ENCODE data around the gene RNH1. TPM values are rescaled to one million over a fixed set of nuclear protein-coding genes. Genes with fewer than 3 reads are reported as not detected.

RNH1 gene
- total and polyA plus RNA-seq, 2 of the 8 experiments (the other 6 are each of a cell fraction or from before 2014, with no cell fraction given) = 48.7 to 49.8 TPM

GRCh38 chr11:521177-521688, 14.2 kb upstream of the RNH1 start:
- ChIA-PET CTCF (ENCODE audit: partially characterized antibody) (interaction anchor here (0.8 to 1.6 kb wide), 6 partner anchors 9 to 124 kb away, joined by 3 to 4 read pairs (median 4); partner anchors contain the start of gene HRAS), POLR2A (ENCODE audit: partially characterized antibody) (interaction anchor here (1.4 to 1.6 kb wide), 2 partner anchors 114 to 117 kb away, joined by 3 read pairs; no protein-coding TSS in a partner anchor)
- H3K79me2 ChIP-seq (ENCODE audit: control insufficient read depth in 1 of 2, insufficient read depth in 2 of 2, low read length in 2 of 2) = no peaks in the 10 kb centered on the region
- H3K27ac ChIP-seq (ENCODE audit: low read depth, low read length) = no peak overlapping the region
- no peak overlapping the region; the same call in 1 of the 2 replicates for H2AK5ac ChIP-seq (ENCODE audit: low read depth, low read length)
- H2BK20ac ChIP-seq (ENCODE audit: low read length) = no peak overlapping the region
- DNase-seq (ENCODE audit: low read depth in 1 of 2, low spot score in 2 of 2) (no peak), FAIRE-seq (no peak)
- H2AFZ ChIP-seq (ENCODE audit: low read length) = no peak overlapping the region
- 0 out of 7 replicates have a peak, but pooled peaks cover 0 to 3% (median 0%) of the 10 kb centered on the region in 4 experiments for H3K27me3 ChIP-seq (replicated peaks in 1 of 4; ENCODE audit: control insufficient read depth in 3 of 4, extremely low read depth in 1 of 4, insufficient read depth in 3 of 4, low read length in 3 of 4)
- H3K36me3 ChIP-seq (ENCODE audit: control insufficient read depth in 2 of 4, insufficient read depth in 4 of 4, low read length in 3 of 4) = no peaks in the 10 kb centered on the region
- no peak overlapping the region for H2BK12ac ChIP-seq (ENCODE audit: low read depth, low read length)
- no peak overlapping the region for H3K4me3 ChIP-seq (ENCODE audit: extremely low read depth in 1 of 4, insufficient read depth in 2 of 4, low read depth in 3 of 4, low read length in 4 of 4)
- H4K91ac ChIP-seq (replicated peaks; ENCODE audit: insufficient read length, low read length) = no peak overlapping the region
- H4K20me1 ChIP-seq (replicated peaks in 1 of 2; ENCODE audit: control insufficient read depth in 1 of 2, insufficient read depth in 2 of 2, low read length in 2 of 2) = no peaks in the 10 kb centered on the region
- no peak overlapping the region for H3K14ac ChIP-seq (ENCODE audit: insufficient read length)
- no peaks in the 10 kb centered on the region for H3K79me1 ChIP-seq (ENCODE audit: low read depth, low read length)
- no peak overlapping the region for H3K56ac ChIP-seq (replicated peaks; ENCODE audit: insufficient read length, low read depth, low read length)
- H3K4ac ChIP-seq (replicated peaks; ENCODE audit: insufficient read length, low read depth, low read length) = no peak overlapping the region
- H3K9me3 ChIP-seq (ENCODE audit: insufficient read depth in 2 of 2, low read depth in 1 of 2, low read length in 1 of 2) = peaks cover 3 to 14% of the 10 kb centered on the region in 2 experiments; a peak in 1 of 4 replicates
- 89% methylated on average over 10 of the region's 10 CpGs; no CpG with 5 or more reads in 1 of the 2 experiments for WGBS, 2 experiments (ENCODE audit: extremely low coverage in 1 of 2, insufficient coverage in 1 of 2, insufficient read length in 1 of 2, insufficient replicate concordance in 2 of 2, low coverage in 1 of 2, low lambda C conversion rate in 2 of 2, missing lambda C conversion rate in 1 of 2)
- no peak overlapping the region for H2BK120ac ChIP-seq (replicated peaks; ENCODE audit: low read depth, low read length)
- H4K5ac ChIP-seq (ENCODE audit: insufficient read length, low read depth, low read length) = no peak overlapping the region
- no peak overlapping the region for H2BK15ac ChIP-seq (ENCODE audit: low read length)
- no peak overlapping the region for H2BK5ac ChIP-seq (ENCODE audit: low read depth, low read length)
- H4K8ac ChIP-seq (ENCODE audit: extremely low read depth, insufficient read depth, low read length) = no peak overlapping the region; the same call in 1 of the 2 replicates
- H3K9ac ChIP-seq (replicated peaks in 1 of 4; ENCODE audit: extremely low read depth in 1 of 4, low read depth in 3 of 4, low read length in 3 of 4) = no peak overlapping the region; a peak in 1 of 7 replicates
- H3K4me2 ChIP-seq (ENCODE audit: insufficient read depth in 1 of 2, low read depth in 2 of 2, low read length in 2 of 2) = no peak overlapping the region
- H3K23me2 ChIP-seq (ENCODE audit: low read depth, low read length) = no peaks in the 10 kb centered on the region
- H3K4me1 ChIP-seq (replicated peaks in 1 of 4; ENCODE audit: control insufficient read depth in 3 of 4, insufficient read depth in 4 of 4, low read length in 3 of 4) = no peaks in the 10 kb centered on the region
- H3K23ac ChIP-seq (ENCODE audit: insufficient read length) = no peak overlapping the region
- H3K18ac ChIP-seq (ENCODE audit: extremely low read depth, low read length) = no peak overlapping the region
- TF ChIP-seq RAD21 (IDR thresholded peaks at IDR 0.05 in 1 of 2, conservative IDR thresholded peaks at IDR 0.05 in 1 of 2; ENCODE audit: low read depth in 2 of 2, low read length in 2 of 2) (no peak), POLR2AphosphoS5 (IDR thresholded peaks at IDR 0.05; ENCODE audit: low read depth, low read length) (no peak), ZNF274 (IDR thresholded peaks at IDR 0.05; ENCODE audit: borderline replicate concordance, extremely low read depth, low read length) (no peak), KDM1A (IDR thresholded peaks at IDR 0.05; ENCODE audit: borderline replicate concordance, low read length) (no peak), CBX8 (IDR thresholded peaks at IDR 0.05; ENCODE audit: borderline replicate concordance, low read depth, low read length) (no peak), JUND (IDR thresholded peaks at IDR 0.05; ENCODE audit: low read length) (no peak), EP300 (IDR thresholded peaks at IDR 0.05; ENCODE audit: borderline replicate concordance in 1 of 2, low read depth in 2 of 2, low read length in 2 of 2) (no peak), TEAD4 (IDR thresholded peaks at IDR 0.05; ENCODE audit: low read depth, low read length) (no peak), BACH1 (IDR thresholded peaks at IDR 0.05; ENCODE audit: low read length) (no peak), ATF2 (IDR thresholded peaks at IDR 0.05; ENCODE audit: low read length) (no peak)

Data from H1 (cell line).